ENCODE measurements around the gene SNUPN.
"Not testable (repeated sequence)": the region's sequence is repeated elsewhere in the genome, so short reads cannot be mapped to it uniquely, and the experiment has no call there.

Gene SNUPN

DNA sequence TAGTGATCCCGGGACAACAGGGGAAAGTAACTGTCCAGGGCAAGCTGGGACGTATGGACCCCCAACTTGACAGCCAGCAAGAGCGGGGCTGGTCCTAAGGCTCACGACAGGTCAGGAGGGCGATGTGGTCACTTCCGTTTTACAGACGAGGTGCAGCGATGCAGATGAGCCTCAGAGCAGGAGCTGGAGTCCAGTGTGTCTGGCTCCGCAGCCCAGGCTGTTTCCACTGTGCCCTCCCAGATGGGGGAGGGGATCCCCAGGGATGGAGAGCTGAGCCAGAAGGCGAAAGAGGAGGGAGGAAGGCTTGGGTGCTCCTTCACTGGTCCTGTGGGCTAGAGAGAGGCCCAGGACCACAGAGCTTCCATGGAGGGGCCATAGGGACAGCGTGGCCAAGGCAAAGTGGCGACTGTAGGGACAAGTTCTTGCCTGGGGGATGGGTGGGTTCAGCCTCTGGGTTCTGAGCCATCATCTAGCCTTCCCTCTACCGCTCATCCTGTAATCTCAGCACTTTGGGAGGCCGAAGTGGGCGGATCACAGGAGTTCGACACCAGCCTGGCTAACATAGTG lies 27.9 kb upstream of the SNUPN start:
- no peak for DNase-seq

DNA sequence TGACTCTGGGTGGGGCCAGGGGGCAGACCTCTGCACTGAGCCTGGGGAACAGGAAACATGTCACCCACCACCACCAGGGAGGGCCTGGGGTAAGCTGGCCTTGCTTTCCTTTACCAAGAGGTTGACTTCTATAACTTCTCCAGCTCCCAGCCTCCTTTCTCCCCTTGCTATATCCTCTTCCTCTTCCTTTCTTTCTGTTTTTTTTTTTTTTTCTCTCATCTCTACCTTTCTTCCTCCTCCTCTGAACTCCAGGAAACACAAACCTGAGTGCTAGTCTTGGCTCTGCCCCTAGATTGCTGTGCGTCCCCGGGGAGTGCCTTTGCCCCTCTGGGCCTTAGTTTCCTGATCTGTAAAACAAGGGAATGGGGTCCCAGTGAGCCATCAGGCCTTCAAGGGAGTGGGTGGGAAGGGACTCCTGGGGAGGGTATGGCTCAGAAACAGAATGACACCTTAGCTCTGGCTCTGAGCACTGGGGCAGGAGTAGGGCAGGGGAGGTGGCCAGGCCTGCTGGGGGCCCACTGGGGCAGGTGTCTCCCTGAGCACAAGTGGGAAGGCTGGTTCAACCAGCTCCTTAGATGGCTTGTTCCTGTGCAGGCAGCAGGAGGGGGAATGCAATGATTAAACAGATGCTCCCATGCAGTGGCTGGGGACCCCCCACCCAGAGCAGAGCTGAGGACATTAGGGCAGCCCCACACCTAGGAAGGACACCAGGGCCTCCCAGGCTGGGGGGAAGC lies 26.5 kb upstream of the SNUPN start:
- no peak for DNase-seq

DNA sequence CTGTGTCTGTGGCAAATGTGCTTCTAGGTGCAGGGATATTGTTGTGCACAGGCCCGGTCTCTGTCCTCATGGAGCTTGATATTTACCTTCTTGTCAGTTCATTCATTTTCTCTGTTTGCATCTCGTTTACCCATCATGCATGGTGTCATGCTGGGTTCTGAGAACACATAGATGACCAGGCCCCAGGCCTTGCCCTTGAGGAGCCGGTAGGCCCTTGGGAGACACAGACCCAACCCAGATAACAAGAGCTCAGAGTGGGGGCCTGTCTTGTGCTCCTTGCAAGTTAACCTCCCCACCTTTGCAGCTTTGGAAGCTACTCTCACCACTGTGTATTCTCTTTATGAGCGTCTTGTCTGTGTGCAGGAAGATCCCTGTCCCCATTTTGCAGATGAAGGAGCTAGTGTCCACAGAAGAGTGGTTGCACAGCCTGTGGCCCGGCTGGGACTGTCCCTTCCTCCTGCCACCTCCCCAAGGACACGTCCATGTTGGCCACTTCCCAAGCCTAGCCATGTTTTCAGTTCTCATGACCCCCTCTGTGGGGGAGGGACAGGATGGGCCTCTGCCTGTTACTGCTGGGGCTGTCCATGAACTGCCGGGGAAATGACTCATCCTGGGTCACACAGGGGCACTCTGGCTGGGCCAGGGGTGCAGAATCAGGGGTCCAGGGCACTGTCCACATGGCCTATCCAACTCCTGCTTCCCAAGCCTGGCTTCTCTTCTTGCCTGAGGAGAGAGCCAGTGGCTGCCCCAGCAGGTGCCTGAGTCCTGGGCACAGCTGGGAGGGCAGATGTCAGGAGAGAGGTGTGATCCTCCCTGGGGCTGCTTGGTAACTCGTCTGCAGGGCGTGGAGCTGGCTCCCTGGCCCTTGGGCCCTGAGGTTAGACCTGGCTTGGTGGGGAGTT lies 25.6 kb upstream of the SNUPN start:
- DNase-seq, result no peak

DNA sequence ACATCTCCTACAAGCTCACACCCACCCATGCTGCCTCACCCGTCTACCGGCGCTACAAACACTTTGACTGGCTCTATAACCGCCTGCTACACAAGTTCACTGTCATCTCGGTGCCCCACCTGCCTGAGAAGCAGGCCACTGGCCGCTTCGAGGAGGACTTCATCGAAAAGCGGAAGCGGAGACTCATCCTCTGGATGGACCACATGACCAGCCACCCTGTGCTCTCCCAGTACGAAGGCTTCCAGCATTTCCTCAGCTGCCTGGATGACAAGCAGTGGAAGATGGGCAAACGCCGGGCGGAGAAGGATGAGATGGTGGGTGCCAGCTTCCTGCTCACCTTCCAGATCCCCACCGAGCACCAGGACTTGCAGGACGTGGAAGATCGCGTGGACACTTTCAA lies 24.3 kb upstream of the SNUPN start:
- no peak for DNase-seq

DNA sequence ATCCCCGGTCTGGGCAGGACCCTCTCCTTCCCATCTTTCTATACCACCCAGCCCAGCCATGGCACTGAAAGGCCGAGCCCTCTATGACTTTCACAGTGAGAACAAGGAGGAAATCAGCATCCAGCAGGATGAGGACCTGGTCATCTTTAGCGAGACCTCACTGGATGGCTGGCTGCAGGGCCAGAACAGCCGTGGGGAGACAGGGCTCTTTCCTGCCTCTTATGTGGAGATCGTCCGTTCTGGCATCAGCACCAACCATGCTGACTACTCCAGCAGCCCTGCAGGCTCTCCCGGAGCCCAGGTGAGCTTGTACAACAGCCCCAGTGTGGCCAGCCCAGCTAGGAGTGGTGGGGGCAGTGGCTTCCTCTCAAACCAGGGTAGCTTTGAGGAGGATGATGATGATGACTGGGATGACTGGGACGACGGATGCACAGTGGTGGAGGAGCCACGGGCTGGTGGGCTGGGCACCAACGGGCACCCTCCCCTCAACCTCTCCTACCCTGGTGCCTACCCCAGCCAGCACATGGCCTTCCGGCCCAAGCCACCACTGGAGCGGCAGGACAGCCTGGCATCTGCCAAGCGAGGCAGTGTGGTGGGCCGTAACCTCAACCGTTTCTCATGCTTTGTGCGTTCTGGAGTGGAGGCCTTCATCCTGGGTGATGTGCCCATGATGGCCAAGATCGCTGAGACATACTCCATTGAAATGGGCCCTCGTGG lies 23.7 kb upstream of the SNUPN start:
- DNase-seq, result no peak

DNA sequence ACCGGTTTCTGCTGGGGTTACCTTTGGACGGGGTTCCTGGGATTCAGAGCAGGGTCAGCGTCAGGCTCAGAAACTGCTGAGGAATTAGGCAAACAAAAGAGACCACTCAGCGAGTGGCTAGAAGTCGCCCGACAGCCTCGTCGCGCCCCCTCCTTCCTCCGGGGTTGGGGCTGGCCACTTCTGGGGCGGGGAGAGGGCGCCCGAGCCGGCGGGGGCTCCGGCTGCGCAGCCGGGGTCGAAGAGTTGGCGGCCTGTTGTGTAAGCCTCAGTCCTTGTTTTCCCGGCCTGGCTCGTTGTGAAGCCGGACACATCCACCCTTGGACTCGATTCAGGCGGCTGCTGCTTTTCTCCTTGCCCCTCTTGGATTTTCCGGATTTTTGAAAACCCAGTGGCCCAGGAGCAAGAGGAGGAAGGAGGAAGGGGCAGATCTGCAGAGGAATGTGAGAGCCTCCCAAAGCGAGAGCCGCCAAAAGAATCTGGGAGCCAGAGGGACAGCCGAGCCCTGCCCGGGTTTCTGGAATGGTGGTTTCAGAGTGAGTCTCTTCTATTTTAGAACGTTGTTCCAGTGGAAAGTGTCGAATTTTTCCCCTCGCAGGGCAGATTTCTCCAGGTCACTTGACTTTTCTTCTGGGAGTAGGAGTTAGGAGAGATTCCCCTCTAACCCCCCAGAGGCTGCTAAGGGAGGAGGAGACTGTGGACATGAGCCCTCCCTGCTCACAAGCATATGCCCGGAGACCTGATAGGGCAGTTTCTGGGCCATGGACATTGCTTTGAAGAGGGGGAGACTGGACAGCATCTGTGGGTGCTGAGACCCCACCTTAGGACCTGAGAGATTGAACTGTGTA lies 22.9 kb upstream of the SNUPN start:
- DNase-seq, result no peak

DNA sequence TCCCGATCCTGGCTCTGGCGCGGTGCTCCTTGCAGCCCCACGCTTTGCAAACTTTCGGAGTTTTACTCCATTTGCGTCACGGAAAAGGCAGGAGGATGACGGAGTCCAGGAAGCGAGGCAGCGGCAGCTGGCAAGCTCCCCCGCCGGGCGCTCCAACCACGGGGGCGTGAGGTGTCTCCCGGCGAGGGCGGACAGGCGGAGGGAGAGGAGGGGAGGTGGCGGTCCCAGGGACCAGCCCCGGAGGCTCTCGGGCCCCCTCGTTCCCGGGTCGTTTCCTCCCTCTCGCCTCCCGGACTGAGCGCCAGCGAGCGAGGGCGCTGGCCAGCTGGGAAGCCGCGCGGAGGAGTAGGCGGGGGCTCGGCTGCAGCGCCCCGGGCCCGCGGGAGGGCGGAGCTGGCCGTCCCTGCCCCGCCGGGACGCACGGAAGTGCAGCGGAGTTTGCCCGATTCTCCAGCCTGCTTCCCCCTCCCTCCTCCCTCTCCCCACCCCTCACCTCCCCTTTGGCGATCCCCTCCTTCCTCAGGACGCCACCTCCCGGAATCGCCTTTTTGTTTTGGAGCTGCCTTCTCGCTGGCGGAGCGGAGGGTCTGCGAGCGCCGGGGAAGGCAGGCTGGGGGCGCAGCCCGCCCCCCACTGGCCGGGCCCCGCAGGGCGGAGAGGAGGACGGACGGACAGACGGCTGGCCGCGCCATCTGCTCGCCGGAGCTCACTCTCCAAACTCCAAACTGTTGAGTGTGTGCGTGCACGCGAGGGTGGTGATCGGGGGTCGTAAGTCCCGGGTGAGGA lies 22.0 kb upstream of the SNUPN start, which contains the start of gene SNX33:
Gene SNX33 (plus strand): TSS at position 543 of the 786 bp plus-strand sequence. CDS start 1,191 bp downstream, outside the sequence.
- DNase-seq, result no peak

DNA sequence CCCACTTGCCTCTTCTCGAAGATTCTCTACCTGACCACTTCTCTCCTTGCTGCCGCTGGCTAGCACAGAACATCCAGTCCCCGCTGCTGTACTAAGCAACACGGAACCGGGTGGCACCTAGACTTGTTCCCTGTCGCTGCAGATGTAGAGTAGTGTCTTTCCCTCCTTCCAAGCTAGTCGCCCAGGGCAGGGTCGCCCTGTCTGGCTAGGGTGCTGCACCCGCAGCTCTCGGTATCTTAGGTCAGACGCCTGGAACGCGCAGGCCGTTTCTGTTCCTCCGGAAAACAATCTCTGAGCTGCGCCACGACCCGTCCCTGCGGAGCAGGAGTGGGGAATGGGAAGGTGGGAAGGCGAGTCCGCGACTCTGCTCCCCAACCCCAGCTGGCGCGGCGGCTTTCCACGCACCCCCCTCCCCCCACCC lies 21.4 kb upstream of the SNUPN start:
- no peak for DNase-seq

DNA sequence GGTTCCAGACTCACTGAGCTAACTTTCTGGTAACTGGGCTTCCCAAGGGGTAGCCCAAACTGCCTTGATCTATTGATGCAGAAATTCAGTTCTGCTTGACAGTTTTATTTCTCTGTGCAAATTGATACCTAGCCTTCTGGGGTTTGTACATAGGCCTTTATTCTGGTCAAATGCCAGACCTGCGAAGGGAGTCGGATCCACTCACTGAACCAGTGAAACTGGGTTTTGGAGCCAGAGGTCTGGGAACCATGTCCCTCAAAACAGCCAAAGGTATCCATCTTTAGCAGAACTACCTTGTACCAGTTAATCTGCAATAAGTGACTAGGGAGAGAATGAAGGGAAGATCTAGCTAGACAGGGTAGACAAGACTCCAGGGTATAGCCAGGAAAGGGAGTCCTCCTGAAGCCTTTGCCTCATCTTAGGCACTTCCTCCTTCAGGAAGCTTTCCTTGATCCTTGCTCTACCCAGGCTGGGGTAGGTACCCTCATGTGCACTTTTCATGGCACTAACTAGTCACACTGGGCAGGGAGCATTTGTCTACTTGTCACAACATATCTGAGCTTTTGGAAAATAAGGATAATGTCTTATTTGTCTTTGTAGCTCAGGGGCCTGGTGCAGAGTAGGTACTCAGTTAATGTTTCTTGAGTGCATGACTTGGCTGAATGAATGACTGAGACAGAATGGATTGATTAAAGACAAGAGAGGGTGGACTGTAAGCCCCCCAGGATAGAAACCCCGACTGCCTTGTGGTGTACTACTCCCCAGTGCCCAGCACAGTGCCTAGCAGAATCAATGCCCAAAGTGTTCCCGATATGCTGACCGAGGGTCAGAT lies 20.8 kb upstream of the SNUPN start:
- DNase-seq, result no peak

DNA sequence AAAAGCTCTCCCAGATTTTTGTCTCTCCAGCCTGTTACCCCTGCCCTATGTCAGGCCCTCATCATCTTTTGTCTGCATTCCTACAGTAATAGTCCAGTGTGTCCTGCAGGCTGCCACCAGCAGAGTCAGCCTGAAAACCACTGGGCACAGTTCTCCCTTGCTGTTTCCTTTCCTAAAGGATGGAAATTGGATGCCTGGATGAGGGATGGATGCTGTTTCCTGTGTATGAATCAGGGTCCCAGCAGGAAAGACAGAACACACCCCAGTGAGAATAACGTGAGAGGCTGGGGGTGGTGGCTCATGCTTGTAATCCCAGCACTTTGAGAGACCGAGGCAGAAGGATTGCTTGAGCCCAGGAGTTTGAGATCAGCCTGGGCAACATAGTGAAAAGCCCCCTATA lies 18.9 kb upstream of the SNUPN start:
- no peak for DNase-seq

DNA sequence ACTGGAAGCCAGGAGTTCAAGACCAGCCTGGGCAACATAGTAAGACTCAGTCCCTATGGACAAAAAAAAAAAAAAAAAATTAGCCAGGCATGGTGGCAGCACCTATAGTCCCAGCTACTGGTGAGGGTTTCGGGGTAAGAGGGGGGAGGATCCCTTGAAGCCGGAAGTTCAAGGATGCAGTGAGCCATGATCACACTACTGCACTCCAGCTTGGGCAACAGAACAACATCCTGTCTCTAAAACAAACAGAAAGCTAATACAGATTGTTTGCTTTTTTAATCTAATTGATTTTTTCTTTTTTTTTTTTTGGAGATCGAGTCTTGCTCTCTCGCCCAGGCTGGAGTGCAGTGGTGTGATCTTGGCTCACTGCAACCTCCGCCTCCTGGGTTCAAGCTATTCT lies 16.1 kb upstream of the SNUPN start:
- no peak for DNase-seq

DNA sequence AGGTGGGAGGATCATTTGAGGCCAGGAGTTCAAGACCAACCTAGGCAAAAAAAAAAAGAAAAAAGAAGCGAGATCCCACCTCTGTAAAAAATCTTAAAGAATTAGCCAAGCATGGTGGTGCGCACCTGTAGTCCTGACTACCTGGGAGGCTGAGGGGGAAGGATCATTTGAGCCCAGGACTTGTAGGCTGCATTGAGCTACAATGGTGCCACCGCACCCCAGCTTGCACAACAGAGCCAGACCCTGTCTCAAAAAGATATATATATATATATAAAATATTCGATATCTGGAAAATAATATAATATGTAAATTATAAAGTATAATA lies 15.6 kb upstream of the SNUPN start:
- no peak for DNase-seq

DNA sequence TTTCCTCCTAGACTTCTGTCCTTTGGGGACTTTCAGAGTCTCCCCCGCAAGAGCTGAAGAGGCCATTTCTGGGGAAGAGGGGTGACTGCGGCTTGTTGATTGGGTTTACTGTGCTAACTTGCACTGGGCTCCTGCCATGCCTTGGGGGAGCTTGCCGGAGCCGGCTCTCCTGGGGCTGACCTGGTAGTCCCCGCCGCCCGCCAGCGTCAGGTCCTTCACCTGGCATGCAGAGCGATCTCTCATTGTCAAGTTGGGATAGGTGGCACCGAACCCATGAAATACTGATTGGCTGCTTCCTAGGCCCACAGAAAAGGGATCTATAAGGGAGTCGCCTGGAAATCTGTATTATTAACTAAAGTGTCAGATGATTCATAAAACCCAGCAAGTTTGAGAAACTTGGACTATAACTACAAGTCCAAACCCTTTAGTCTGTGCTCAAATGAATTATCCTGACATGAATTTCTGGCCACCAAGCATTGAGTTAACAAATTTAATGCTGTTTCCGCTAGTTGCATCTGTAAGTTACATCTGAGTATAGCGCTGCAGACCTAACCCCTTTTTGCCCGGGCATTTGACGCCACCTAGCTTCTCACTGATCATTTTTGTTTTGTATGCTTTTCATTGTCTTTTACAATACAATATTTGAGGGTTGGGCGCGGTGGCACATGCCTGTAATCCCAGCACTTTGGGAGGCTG lies 15.1 kb upstream of the SNUPN start:
- peak; percentile 18 for DNase-seq

DNA sequence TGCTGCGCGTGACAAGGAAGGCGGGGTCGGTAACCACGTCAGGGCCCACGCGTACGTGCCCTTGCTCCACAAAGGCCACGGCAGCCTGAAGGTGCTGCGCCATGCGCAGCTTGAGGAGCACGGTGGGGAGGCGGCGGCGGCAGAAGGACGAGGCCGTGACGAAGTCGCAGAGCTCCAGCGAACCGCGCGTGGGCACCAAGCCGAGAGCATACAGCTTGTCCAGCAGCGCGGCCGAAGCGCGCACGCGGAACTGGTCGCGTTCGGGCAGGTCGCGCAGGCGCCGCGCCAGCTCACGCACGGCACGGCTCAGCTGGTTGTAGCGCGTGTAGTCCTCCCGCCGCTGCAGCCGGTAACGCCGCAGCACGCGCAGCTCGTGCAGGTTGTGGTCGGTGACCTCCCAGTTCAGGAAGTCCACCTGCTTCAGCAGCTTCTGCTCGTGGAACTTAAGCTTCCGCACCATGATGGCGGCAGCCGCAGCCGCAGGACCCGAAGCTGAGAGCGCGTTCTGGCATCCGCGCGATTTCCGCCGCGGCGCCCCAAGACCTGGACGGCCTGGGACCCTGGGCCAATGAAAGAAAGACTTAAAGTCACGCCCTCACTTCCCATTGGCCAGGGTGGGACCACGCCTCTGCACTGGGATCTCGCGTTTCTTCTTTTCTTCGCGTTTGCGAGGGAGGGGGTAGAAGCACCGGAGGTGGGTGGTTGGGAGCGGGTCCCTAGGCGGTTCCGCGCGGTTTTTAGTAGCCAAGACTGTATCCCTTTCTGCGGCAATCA lies 14.4 kb upstream of the SNUPN start, which contains the start of gene IMP3:
Gene IMP3 (minus strand): TSS at position 516 of the 774 bp plus-strand sequence. CDS start 56 bp downstream, at position 460.
- DNase-seq, result peak; percentile 89

DNA sequence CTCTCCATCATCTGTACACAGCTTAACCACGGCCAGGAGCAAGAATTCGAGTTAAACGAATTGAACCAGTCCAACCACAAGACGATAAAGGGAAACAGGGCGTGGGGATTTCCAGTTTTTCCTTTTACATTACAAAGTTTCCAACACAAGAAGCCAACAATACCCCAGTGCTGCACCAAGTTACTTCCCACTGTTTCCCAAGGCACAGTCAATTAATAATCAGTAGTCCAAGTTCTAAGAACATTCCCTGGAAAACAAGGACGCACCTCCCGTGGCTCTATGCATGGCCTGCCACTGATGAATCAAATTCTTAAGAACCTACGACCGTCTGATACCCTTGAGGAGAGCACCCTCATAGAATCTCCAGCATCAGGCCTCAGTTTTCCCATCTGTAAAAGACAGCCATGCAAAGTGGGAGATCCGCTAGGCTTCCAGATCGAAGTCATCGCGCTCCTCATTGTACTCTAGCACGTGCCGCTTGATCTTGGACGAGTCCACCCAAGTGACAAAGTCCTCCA lies 13.7 kb upstream of the SNUPN start:
- DNase-seq, result no peak

DNA sequence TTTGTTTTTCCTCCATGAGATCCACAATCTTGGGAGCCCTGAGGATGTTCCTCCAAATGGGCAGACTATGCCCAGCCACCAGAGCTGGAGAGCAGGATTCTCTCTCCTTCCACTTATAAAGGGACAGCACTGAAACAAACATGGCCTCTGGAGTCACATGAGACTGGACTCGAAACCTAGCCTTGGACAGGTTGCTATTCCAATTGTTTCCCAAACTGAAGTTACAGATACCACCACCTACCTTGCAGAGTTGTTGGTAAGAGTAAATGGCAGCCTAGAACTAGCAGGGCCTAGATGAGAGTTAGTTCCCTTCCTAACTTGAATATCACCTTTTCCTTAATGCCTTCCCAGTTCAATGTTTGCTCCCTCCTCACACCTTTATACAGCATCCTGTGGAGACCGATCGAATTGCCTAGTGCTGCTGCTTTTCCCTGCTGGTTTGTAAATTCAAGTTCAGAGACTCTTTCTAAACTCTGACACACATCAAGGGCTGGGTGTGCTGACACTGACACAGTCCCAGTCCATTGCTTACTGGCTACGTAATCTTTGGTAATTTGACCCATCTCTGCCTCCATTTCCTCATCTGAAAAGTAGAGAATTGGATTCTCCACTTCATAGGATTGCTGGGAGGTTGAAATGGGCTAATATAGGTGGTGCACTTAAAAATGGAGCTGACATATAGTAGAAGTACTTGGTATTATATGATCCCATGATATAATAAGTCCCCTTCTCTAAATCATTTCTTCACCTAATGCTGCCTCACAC lies 11.9 kb upstream of the SNUPN start:
- DNase-seq, result no peak

DNA sequence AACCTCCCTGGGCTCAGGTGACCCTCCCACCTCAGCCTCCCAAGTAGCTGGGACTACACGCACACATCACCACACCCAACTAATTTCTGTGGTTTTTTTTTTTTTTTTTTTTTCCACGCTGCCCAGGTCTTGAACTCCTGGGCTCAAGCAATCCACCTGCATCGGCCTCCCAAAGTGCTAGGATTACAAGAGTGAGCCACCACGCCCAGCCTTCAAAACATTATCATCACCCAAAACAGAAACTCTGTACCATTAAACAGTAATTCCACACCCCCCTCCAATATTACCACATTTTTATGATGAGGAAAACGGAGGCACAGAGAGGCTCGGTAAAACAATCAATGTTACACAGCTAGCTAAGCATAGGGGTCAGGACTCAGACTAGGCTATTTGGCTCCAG lies 10.5 kb upstream of the SNUPN start:
- DNase-seq, result no peak

DNA sequence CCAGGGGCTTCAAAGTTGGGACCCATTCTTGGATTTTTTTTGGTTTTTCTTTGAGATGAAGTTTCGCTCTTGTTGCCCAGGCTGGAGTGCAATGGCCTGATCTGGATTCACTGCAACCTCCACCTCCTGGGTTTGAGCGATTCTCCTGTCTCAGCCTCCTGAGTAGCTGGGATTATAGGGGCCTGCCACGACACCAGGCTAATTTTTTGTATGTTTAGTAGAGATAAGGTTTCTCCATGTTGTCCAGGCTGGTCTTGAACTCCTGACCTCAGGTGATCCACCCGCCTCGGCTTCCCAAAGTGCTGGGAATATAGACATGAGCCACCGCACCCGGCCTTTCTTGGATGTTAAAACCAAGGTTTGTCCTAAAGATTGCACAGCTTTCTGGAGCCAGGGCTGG lies 8.4 kb upstream of the SNUPN start:
- not testable (repeated sequence) for DNase-seq

All from DMS 273 treated with DMSO at 0.1 percent for 48 hours (cell line).